ENCODE measurements around the gene ADAMTSL2.

GRCh38 chr9:133512253-133513213, 22.0 kb upstream of the ADAMTSL2 start:
- no peak for TF ChIP-seq CTCF (IDR thresholded peaks at IDR 0.05 in 8 of 11, conservative IDR thresholded peaks at IDR 0.05 in 3 of 11)
- TF ChIP-seq POLR2AphosphoS5 (IDR thresholded peaks at IDR 0.05) = no peak
- TF ChIP-seq POLR2A (IDR thresholded peaks at IDR 0.05) = no peak

Data from spleen (tissue), 7 donors.